ENCODE results near the gene TTLL7. TPM values are rescaled to one million over a fixed set of nuclear protein-coding genes. Genes with fewer than 3 reads are reported as not detected.

TTLL7 gene
- total and polyA plus RNA-seq, 2 experiments from 2014 or later, result 4.1 to 6.7 TPM

GRCh38 chr1:83950106-83950661, 48.7 kb downstream of the TTLL7 start (continued):
- TF ChIP-seq NANOG (IDR thresholded peaks at IDR 0.05; ENCODE audit: borderline replicate concordance), result no peak
- no peak for TF ChIP-seq CREB1 (CRISPR knock-in tag; IDR thresholded peaks at IDR 0.05; ENCODE audit: low read depth)
- TF ChIP-seq CTCF (conservative IDR thresholded peaks at IDR 0.05; ENCODE audit: low read depth in 2 of 2), result no peak
- TF ChIP-seq ETS1 (IDR thresholded peaks at IDR 0.05), result no peak
- no peak for TF ChIP-seq STAT1 (IDR thresholded peaks at IDR 0.05; ENCODE audit: unreplicated experiment)
- no peak for TF ChIP-seq REST (IDR thresholded peaks at IDR 0.05; ENCODE audit: unreplicated experiment)

GRCh38 chr1:83942914-83943313, 56.0 kb downstream of the TTLL7 start:
- DNase-seq (ENCODE audit: low spot score) (peak; percentile 42), ATAC-seq (peak; percentile 74)
- H3K36me3 ChIP-seq (ENCODE audit: insufficient read depth), result no peaks in the 10 kb centered on the region
- no peaks in the 10 kb centered on the region for H3K79me2 ChIP-seq (replicated peaks; ENCODE audit: insufficient read depth)
- no peaks in the 10 kb centered on the region for H3K9me2 ChIP-seq (ENCODE audit: insufficient read depth)
- no peaks in the 10 kb centered on the region for H3K4me1 Mint-ChIP-seq
- no peaks in the 10 kb centered on the region; the same call in 2 of the 3 replicates for H3K36me3 Mint-ChIP-seq (ENCODE audit: low read depth)
- H3F3A ChIP-seq (replicated peaks; ENCODE audit: low read depth), result no peaks in the 10 kb centered on the region
- H2AFZ ChIP-seq, result no peak overlapping the region
- H3K27me3 ChIP-seq (ENCODE audit: insufficient read depth), result no peaks in the 10 kb centered on the region
- TF ChIP-seq CREB1 (CRISPR knock-in tag; IDR thresholded peaks at IDR 0.05; ENCODE audit: low read depth) (no peak), CTCF (conservative IDR thresholded peaks at IDR 0.05; ENCODE audit: low read depth in 2 of 2) (peak in 1 of 2 experiments; percentile 29; a peak in 2 of 4 replicates), ZNF462 (CRISPR knock-in tag; IDR thresholded peaks at IDR 0.05) (peak; percentile 55; the same call in 1 of the 2 replicates), JUNB (IDR thresholded peaks at IDR 0.05; ENCODE audit: unreplicated experiment) (no peak), ZNF331 (CRISPR knock-in tag; IDR thresholded peaks at IDR 0.05; ENCODE audit: low read depth) (no peak)
- no peaks in the 10 kb centered on the region for H4K20me1 ChIP-seq (replicated peaks; ENCODE audit: insufficient read depth)
- no peaks in the 10 kb centered on the region for H3K4me1 ChIP-seq (ENCODE audit: insufficient read depth)
- no peak overlapping the region for H3K4me3 ChIP-seq
- H3K27me3 Mint-ChIP-seq (ENCODE audit: insufficient read depth, low read depth, poor library complexity), result peaks cover 2% of the 10 kb centered on the region
- no peak overlapping the region for H3K4me2 ChIP-seq
- H3K27ac Mint-ChIP-seq, result no peak overlapping the region
- H3K9me3 Mint-ChIP-seq, result peaks cover 3% of the 10 kb centered on the region; the same call in 2 of the 3 replicates
- H3K4me3 Mint-ChIP-seq, result no peak overlapping the region
- H3K27ac ChIP-seq (ENCODE audit: low read depth), result no peak overlapping the region

All from GM23338 (cell line).